Measurements from ENCODE around the gene IQCK.

GRCh38 chr16:19688396-19689024 is 29.6 kb upstream of the IQCK start:
- no peak for TF ChIP-seq POLR2A (IDR thresholded peaks at IDR 0.05)
- TF ChIP-seq CTCF (IDR thresholded peaks at IDR 0.05), result no peak

All from breast epithelium (tissue), 3 donors.